ENCODE measurements around the gene RAP2A.

GRCh38 chr13:97493456-97493855, 59.5 kb downstream of the RAP2A start:
- TF ChIP-seq GATA3 (IDR thresholded peaks at IDR 0.05; ENCODE audit: low read depth, low read length) (no peak), GATA2 (IDR thresholded peaks at IDR 0.05; ENCODE audit: low read depth, low read length) (no peak)

All from SH-SY5Y (cell line).